RWPE2 (cell line): Measurements from ENCODE around the gene KCNN3.

Source experiments
- ATAC-seq: fragments of 200-7000 bp; cut with Tn5 transposase; 3 replicates; pipeline ENCODE4 v1.9.1; 2021; ENCODE audit warnings: low read depth
- DNase-seq: peaks from one replicate; pipeline ENCODE4 v3.0.0-alpha.2; 2020; ENCODE audit warnings: low spot score
- H3K27ac ChIP-seq: fragments of 450-650 bp; 2 replicates; pipeline ENCODE4 v1.5.1; 2017; ENCODE audit warnings: mild to moderate bottlenecking; ENCODE audit not compliant: poor library complexity, severe bottlenecking
- H3K27me3 ChIP-seq: fragments of 250-450 bp; sonication (Bioruptor Pico); 2 replicates; pipeline ENCODE4 v1.5.1; 2021; ENCODE audit warnings: mild to moderate bottlenecking, moderate library complexity; ENCODE audit not compliant: insufficient read depth, poor library complexity, severe bottlenecking
- H3K36me3 ChIP-seq: fragments of 250-450 bp; sonication (Bioruptor Pico); 2 replicates; pipeline ENCODE4 v1.5.1; 2020; ENCODE audit warnings: low read depth, mild to moderate bottlenecking, moderate library complexity
- H3K4me1 ChIP-seq: fragments of 250-450 bp; sonication (Bioruptor Pico); 2 replicates; pipeline ENCODE4 v1.5.1; 2021; ENCODE audit warnings: mild to moderate bottlenecking, moderate library complexity; ENCODE audit not compliant: insufficient read depth, poor library complexity, severe bottlenecking
- H3K4me3 ChIP-seq: fragments of 250-450 bp; sonication (Bioruptor Pico); 2 replicates; pipeline ENCODE4 v1.5.1; 2021; ENCODE audit warnings: mild to moderate bottlenecking, moderate library complexity; ENCODE audit not compliant: severe bottlenecking
- H3K9me3 ChIP-seq: fragments of 250-450 bp; sonication (Bioruptor Pico); 2 replicates; pipeline ENCODE4 v1.5.1; 2021; ENCODE audit warnings: mild to moderate bottlenecking, moderate library complexity; ENCODE audit not compliant: severe bottlenecking
- TF ChIP-seq, protein P1 (sequence below): fragments of 450-650 bp; IDR thresholded peaks from one replicate; pipeline ENCODE4 v1.5.1; 2017; ENCODE audit warnings: mild to moderate bottlenecking, moderate library complexity; ENCODE audit not compliant: poor library complexity, severe bottlenecking

Gene KCNN3

DNA sequence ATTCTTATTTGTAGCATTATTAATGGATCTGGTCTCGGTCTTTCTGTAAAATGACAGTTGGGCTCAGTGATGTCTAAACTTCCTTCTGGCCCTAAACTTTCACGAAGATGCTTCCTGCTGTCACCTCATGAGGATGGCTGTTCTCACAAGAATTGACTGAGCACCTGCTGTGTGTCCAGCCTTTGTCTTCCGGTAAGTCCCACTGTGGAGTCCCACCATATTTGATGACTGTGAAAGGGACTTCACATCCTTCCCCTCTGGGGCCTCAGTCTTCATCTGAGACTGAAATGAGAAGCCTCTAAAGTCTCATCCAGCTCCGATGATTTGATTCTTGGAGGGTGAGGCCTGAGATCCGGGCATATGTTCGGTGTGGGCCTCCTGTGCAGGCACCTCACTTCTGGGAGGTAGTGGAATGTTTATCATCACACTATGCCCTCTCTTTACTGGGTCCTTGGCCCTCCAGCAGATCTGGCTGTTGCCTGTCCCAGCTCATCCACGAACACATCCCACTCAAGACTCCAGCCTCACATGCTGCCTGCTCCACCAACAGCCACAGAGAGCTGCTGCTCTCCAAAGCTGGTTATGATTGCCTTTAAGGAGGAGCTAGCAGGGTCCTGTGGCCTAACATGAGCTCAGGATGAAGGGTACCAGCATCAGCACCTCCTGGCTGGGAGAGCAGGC is 95.8 kb downstream of the KCNN3 start:
- TF ChIP-seq, protein P1, sequence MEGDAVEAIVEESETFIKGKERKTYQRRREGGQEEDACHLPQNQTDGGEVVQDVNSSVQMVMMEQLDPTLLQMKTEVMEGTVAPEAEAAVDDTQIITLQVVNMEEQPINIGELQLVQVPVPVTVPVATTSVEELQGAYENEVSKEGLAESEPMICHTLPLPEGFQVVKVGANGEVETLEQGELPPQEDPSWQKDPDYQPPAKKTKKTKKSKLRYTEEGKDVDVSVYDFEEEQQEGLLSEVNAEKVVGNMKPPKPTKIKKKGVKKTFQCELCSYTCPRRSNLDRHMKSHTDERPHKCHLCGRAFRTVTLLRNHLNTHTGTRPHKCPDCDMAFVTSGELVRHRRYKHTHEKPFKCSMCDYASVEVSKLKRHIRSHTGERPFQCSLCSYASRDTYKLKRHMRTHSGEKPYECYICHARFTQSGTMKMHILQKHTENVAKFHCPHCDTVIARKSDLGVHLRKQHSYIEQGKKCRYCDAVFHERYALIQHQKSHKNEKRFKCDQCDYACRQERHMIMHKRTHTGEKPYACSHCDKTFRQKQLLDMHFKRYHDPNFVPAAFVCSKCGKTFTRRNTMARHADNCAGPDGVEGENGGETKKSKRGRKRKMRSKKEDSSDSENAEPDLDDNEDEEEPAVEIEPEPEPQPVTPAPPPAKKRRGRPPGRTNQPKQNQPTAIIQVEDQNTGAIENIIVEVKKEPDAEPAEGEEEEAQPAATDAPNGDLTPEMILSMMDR: no peak
- DNase-seq (no peak), ATAC-seq (no peak)
- Histone ChIP-seq H3K36me3 (no peaks in the 10 kb centered on the region), H3K4me3 (no peak overlapping the region), H3K4me1 (no peaks in the 10 kb centered on the region), H3K27me3 (no peaks in the 10 kb centered on the region), H3K27ac (no peak overlapping the region), H3K9me3 (no peaks in the 10 kb centered on the region)

DNA sequence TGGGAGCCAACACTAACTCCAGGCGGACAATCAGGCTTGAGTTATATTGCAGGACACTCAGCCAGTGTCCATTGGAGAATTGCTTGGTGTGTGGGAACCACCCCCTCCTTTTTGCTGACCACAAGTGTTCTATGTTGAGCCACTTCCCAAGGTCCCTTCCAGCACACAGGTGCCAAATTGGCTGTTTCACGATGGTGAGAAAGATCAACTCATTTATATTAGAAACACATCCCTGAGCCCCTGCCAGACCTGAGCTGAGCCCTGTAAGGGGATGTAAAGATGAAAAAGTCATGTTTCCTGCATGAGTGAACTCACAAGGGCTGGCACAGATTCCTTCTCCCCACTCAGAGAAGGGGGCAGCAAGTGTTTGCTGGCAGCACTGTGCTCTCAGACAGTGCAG is 96.5 kb downstream of the KCNN3 start:
- Histone ChIP-seq H3K27me3 (no peaks in the 10 kb centered on the region), H3K4me1 (no peaks in the 10 kb centered on the region), H3K9me3 (no peaks in the 10 kb centered on the region), H3K36me3 (no peaks in the 10 kb centered on the region), H3K27ac (no peak overlapping the region), H3K4me3 (no peak overlapping the region)
- peak; percentile 1 for DNase-seq
- no peak for ATAC-seq
- TF ChIP-seq, protein P1: no peak

DNA sequence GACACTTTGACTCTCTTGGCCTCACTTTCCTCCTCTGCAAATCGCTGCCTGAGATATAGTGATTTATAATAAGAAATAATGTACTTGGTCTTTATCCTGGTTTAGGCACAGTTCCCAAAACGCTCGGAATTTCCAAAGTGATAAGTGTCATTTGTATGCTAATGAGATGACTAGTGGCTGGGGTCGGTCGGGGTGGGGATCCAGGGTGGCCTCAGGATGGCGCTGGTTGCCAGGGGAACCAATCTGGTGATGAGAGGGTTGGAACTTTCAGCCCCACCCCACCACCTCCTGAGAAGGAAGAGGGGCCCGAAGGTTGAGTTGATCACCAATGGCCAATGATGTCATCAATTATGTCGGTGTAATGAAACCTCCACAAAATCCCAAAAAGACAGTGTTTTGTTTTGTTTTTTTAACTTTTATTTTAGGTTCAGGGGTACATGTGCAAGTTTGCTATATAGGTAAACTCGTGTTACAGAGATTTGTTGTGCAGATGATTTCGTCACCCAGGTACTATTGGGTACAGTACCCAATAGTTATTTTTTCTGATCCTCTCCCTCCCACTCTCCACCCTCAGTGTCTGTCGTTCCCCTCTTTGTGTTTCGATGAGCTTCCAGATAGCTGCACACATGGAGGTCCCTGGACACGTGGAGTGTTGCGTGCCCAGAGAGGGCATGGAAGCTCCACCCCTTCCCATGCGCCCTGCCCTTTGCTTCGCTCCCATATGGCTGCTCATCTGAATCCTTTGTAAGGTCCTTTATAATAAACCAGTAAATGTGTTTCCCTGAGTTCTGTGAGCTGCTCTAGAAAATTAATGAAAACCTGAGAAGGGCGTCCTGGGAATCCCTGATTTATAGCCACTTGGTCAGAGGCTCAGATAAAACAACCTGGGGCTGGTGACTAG is 97.2 kb downstream of the KCNN3 start:
- Histone ChIP-seq H3K36me3 (no peaks in the 10 kb centered on the region), H3K27me3 (no peaks in the 10 kb centered on the region), H3K4me3 (no peak overlapping the region), H3K4me1 (no peaks in the 10 kb centered on the region), H3K9me3 (no peaks in the 10 kb centered on the region), H3K27ac (no peak overlapping the region)
- TF ChIP-seq, protein P1: no peak
- DNase-seq (no peak), ATAC-seq (no peak)

DNA sequence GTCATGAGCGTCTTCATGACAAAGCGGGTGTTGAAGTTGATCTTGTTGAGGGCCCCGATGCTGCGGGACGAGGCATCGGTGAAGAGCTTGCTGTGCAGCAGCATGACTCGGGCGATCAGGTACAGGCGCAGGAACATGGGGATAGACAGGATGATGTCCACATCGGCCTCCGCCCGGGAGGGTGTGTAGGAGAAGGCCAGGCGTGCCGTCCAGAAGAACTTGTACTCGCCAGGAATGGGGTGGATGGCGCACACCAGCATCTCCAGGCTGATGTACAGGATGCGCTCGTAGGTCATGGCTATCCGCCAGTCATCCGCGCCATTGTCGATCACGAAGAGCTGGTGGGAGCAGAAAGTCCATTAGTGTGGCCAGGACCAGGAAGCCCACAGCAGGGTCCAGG is 98.0 kb downstream of the KCNN3 start:
- H3K27me3 ChIP-seq: no peaks in the 10 kb centered on the region
- no peaks in the 10 kb centered on the region for H3K9me3 ChIP-seq
- ATAC-seq: no peak
- TF ChIP-seq, protein P1: no peak
- no peaks in the 10 kb centered on the region for H3K4me1 ChIP-seq
- no peak overlapping the region for H3K27ac ChIP-seq
- peak; percentile 40 for DNase-seq
- no peak overlapping the region for H3K4me3 ChIP-seq
- H3K36me3 ChIP-seq: no peaks in the 10 kb centered on the region
